Stomach (tissue), 9 donors: Measurements from ENCODE around the gene MARCHF10. TPM values are rescaled to one million over a fixed set of nuclear protein-coding genes. Genes with fewer than 3 reads are reported as not detected.
"Not testable (repeated sequence)": the region's sequence is repeated elsewhere in the genome, so short reads cannot be mapped to it uniquely, and the experiment has no call there.

Source experiments
- DNase-seq, 2 donors: peaks; one replicate each; pipeline versions ENCODE4 v3.0.0 to v3.0.0-alpha.2; 2013 to 2019
- H3K27ac ChIP-seq, 5 donors: fragments of 200-600 bp in 4 of 5; sonication (generic) in 4 of 5; one replicate each; pipeline ENCODE4 v1.5.1; 2013 to 2019; ENCODE audit warnings: mild to moderate bottlenecking in 1 of 5, moderate library complexity in 1 of 5
- H3K27me3 ChIP-seq, 3 donors: fragments of 200-600 bp; sonication (generic); one replicate each; pipeline ENCODE4 v1.5.1; 2017 to 2019; ENCODE audit warnings: mixed run types in 1 of 3
- H3K36me3 ChIP-seq, 4 donors: fragments of 200-600 bp; sonication (generic); 1 replicate in 3 of 4; 2 replicates in 1 of 4; pipeline ENCODE4 v1.5.1; 2016 to 2019
- H3K4me1 ChIP-seq, 4 donors: fragments of 200-600 bp; sonication (generic); one replicate each; pipeline ENCODE4 v1.5.1; 2016 to 2019
- H3K4me3 ChIP-seq, 4 donors: fragments of 200-600 bp; sonication (generic) in 3 of 4; one replicate each; pipeline ENCODE4 v1.5.1; 2016 to 2019; ENCODE audit warnings: mild to moderate bottlenecking in 1 of 4
- H3K9me3 ChIP-seq, 4 donors: fragments of 200-600 bp; sonication (generic); one replicate each; pipeline ENCODE4 v1.5.1; 2016 to 2019
- EP300 ChIP-seq: sonication (generic); formaldehyde crosslinking; IDR thresholded peaks from one replicate; pipeline ENCODE4 v1.6.1; 2017; ENCODE audit warnings: antibody characterized with exemption
- POLR2A ChIP-seq, 4 donors: fragments of 450-650 bp; IDR thresholded peaks; one replicate each; pipeline ENCODE4 v1.6.1; 2016; ENCODE audit warnings: antibody characterized with exemption in 4 of 4, control low read depth in 2 of 4, mild to moderate bottlenecking in 1 of 4, moderate library complexity in 1 of 4
- POLR2AphosphoS5 ChIP-seq, 3 donors: sonication (generic); formaldehyde crosslinking; IDR thresholded peaks; one replicate each; pipeline ENCODE4 v1.6.1; 2016; ENCODE audit warnings: antibody characterized with exemption in 3 of 3
- WGBS, 5 donors: extraction: QIAGEN DNeasy Blood & Tissue Kit in 3 of 5; methylation state at CpG; one replicate each; pipeline versions ENCODE4 v1.1.5 to v1.1.7; 2013 to 2018; 5-methylcytosine and 5-hydroxymethylcytosine counted together
- intact Hi-C: fragments of 100-400 bp; cut with DNase I; formaldehyde crosslinking; loops from one replicate; pipeline ENCODE4 v1.15.1; 2023; ENCODE audit warnings: low total_unique reads
- polyA plus RNA-seq, 3 donors: library from polyadenylated mRNA; stranded (reverse); fragments of 200-250 nt; gene quantifications; one replicate each; pipeline ENCODE4 v1.2.3, GENCODE V29; 2013
- total RNA-seq, 5 donors: library from RNA; depleted of rRNA; stranded (reverse); fragments of >200 nt; gene quantifications; one replicate each; pipeline versions ENCODE4 v1.1.0 to v1.2.3, GENCODE V29; 2014 to 2016
- TF ChIP-seq, protein P1 (sequence below), 7 experiments: fragments of 450-650 bp in 4 of 7; fragments of 200-600 bp in 3 of 7; sonication (generic) in 3 of 7; IDR thresholded peaks; one replicate each; pipeline ENCODE4 v1.5.1; 2016 to 2019; ENCODE audit warnings: antibody characterized with exemption in 7 of 7, control low read depth in 2 of 7, mild to moderate bottlenecking in 1 of 7
- donor health status: healthy with polysubstance abuse.
- donor health status: Bipolar disorder and iron deficiency.
- donor health status: healthy.

Gene MARCHF10
- total and polyA plus RNA-seq, 8 donors, result 0.31 to 0.89 TPM; not detected in 6

DNA sequence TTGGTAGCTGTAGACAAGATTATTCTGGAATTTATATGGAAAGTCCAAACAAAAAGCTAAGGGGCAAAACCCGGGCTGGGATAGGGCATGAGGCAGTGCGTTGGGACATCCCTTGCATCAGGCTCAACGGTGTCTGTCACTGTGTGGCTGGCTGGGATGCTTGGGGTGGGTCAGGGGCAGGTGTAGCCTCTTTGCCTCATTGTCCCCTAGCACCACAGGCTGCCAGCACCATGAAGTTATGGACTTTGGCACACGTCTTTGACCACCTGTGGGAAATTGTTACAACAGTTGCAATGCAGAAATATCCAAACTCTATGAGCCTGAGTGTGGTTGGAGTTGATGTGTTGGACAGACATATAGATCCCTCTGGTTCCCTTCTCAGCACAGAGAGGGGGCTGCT is 32.8 kb upstream of the MARCHF10 start:
- Histone ChIP-seq H3K27ac (no peak overlapping the region), H3K27me3 (no peaks in the 10 kb centered on the region), H3K4me1 (no peaks in the 10 kb centered on the region), H3K36me3 (no peaks in the 10 kb centered on the region), H3K4me3 (no peak overlapping the region), H3K9me3 (no peaks in the 10 kb centered on the region)
- TF ChIP-seq POLR2AphosphoS5 (IDR thresholded peaks at IDR 0.05), result no peak
- TF ChIP-seq, protein P1, sequence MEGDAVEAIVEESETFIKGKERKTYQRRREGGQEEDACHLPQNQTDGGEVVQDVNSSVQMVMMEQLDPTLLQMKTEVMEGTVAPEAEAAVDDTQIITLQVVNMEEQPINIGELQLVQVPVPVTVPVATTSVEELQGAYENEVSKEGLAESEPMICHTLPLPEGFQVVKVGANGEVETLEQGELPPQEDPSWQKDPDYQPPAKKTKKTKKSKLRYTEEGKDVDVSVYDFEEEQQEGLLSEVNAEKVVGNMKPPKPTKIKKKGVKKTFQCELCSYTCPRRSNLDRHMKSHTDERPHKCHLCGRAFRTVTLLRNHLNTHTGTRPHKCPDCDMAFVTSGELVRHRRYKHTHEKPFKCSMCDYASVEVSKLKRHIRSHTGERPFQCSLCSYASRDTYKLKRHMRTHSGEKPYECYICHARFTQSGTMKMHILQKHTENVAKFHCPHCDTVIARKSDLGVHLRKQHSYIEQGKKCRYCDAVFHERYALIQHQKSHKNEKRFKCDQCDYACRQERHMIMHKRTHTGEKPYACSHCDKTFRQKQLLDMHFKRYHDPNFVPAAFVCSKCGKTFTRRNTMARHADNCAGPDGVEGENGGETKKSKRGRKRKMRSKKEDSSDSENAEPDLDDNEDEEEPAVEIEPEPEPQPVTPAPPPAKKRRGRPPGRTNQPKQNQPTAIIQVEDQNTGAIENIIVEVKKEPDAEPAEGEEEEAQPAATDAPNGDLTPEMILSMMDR (IDR thresholded peaks at IDR 0.05), result no peak
- no peak for TF ChIP-seq POLR2A (IDR thresholded peaks at IDR 0.05)
- TF ChIP-seq EP300, result no peak
- 84 to 92% (median 85%) methylated on average over 4 of the region's 4 CpGs for WGBS, 5 donors
- intact Hi-C loops, result no loop called here
- no peak for DNase-seq

DNA sequence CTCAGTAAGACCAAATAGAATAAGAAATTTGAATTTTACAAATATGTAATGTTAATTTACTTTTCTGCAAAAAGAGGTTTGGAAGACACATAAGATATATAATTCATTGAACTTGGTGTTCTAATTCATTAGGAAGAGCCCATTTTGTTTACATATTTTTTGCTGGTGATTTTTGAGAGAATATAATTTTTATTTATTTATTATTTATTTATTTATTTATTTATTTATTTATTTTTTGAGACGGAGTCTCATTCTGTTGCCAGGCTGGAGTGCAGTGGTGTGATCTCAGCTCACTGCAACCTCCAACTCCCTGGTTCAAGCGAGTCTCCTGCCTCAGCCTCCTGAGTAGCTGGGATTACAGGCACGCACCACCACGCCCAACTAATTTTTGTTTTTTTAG is 25.7 kb upstream of the MARCHF10 start:
- intact Hi-C loops, H3K27me3 ChIP-seq, H3K4me1 ChIP-seq, H3K27ac ChIP-seq, H3K9me3 ChIP-seq, DNase-seq, H3K4me3 ChIP-seq, H3K36me3 ChIP-seq: not testable (repeated sequence)
- WGBS, 5 donors, result 95 to 99% (median 98%) methylated on average over 4 of the region's 4 CpGs

DNA sequence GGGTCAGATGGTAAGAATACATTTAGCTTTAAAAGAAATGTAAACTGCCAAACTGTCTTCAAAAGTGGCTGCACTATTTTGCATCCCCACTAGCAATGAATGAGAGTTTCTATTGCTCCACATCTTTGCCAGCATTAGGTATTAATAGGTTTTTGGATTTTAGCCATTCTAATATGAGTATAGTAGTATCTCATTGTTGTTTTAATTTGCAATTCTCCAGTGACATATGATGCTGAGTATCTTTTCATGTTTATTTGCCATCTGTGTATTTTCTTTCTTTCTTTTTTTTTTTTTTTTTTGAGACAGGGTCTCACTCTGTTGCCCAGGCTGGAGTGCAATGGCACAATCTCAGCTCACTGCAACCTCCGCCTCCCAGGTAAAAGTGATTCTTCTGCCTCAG is 24.3 kb upstream of the MARCHF10 start:
- no peak for TF ChIP-seq POLR2A (IDR thresholded peaks at IDR 0.05)
- TF ChIP-seq, protein P1 (IDR thresholded peaks at IDR 0.05), result no peak
- no peak for TF ChIP-seq EP300
- TF ChIP-seq POLR2AphosphoS5 (IDR thresholded peaks at IDR 0.05), result no peak
- 92 to 100% (median 94%) methylated on average over 1 of the region's 1 CpG for WGBS, 5 donors
- no peaks in the 10 kb centered on the region for H3K36me3 ChIP-seq
- no peaks in the 10 kb centered on the region for H3K9me3 ChIP-seq
- H3K27me3 ChIP-seq, result no peaks in the 10 kb centered on the region
- no peak overlapping the region for H3K27ac ChIP-seq
- peaks cover 0 to 9% (median 3%) of the 10 kb centered on the region in 4 donors for H3K4me1 ChIP-seq
- H3K4me3 ChIP-seq, result no peak overlapping the region
- intact Hi-C loops, result no loop called here
- DNase-seq, result no peak

- 51 to 66% (median 55%) methylated on average over 6 of the region's 6 CpGs for WGBS, 5 donors
- H3K4me1 ChIP-seq, DNase-seq, H3K27ac ChIP-seq, H3K27me3 ChIP-seq, intact Hi-C loops, H3K36me3 ChIP-seq, H3K9me3 ChIP-seq, H3K4me3 ChIP-seq: not testable (repeated sequence)
Measured at GRCh38 chr17:62831066-62831465, 23.0 kb upstream of the MARCHF10 start.

GRCh38 chr17:62827746-62828485 is 19.8 kb upstream of the MARCHF10 start:
- H3K9me3 ChIP-seq, result no peaks in the 10 kb centered on the region
- no peaks in the 10 kb centered on the region for H3K36me3 ChIP-seq
- H3K4me3 ChIP-seq, result no peak overlapping the region
- DNase-seq, result peak in 1 of 2 donors; percentile 54
- WGBS, 5 donors, result 41 to 54% (median 45%) methylated on average over 10 of the region's 10 CpGs
- H3K4me1 ChIP-seq, result peaks cover 0 to 12% (median 3%) of the 10 kb centered on the region in 4 donors
- TF ChIP-seq, protein P1 (IDR thresholded peaks at IDR 0.05), result no peak
- TF ChIP-seq POLR2A (IDR thresholded peaks at IDR 0.05) (no peak), EP300 (no peak), POLR2AphosphoS5 (IDR thresholded peaks at IDR 0.05) (no peak)
- H3K27me3 ChIP-seq, result no peaks in the 10 kb centered on the region
- intact Hi-C loops, result no loop called here
- H3K27ac ChIP-seq, result no peak overlapping the region
